Measurements from ENCODE around the gene SMC6.

GRCh38 chr2:17637131-17637906 is 116.3 kb downstream of the SMC6 start:
- TF ChIP-seq WRNIP1 (IDR thresholded peaks at IDR 0.05; ENCODE audit: borderline replicate concordance, low read depth, low read length): no peak
- TF ChIP-seq CTCF (IDR thresholded peaks at IDR 0.05 in 2 of 3, conservative IDR thresholded peaks at IDR 0.05 in 1 of 3; ENCODE audit: control insufficient read depth in 2 of 3, extremely low read depth in 1 of 3, insufficient read depth in 1 of 3, low read depth in 3 of 3, low read length in 3 of 3): no peak
- no peak for TF ChIP-seq SMAD1 (IDR thresholded peaks at IDR 0.05; ENCODE audit: low read depth, partially characterized antibody)
- TF ChIP-seq MXI1 (IDR thresholded peaks at IDR 0.05; ENCODE audit: low read depth, low read length): no peak
